H1 (cell line): ENCODE results near the gene ARHGAP24. TPM values are rescaled to one million over a fixed set of nuclear protein-coding genes. Genes with fewer than 3 reads are reported as not detected.

Experiments used
- CTCF ChIA-PET: fragments of 300-600 bp; sonication (Branson Sonifier 250); formaldehyde crosslinking; loops from one replicate; lab custom pipeline; 2021; ENCODE audit not compliant: partially characterized antibody; lab: Charles Lee
- POLR2A ChIA-PET: fragments of 300-600 bp; sonication (Branson Sonifier 250); formaldehyde crosslinking; loops from one replicate; lab custom pipeline; 2021; ENCODE audit warnings: inconsistent platforms; ENCODE audit not compliant: partially characterized antibody; lab: Charles Lee
- DNase-seq, 2 experiments: peaks; one replicate each; pipeline versions ENCODE4 v3.0.0 to v3.0.0-alpha.2; 2010 to 2022; ENCODE audit warnings: low spot score in 2 of 2, low read depth in 1 of 2, mixed read lengths in 1 of 2
- FAIRE-seq: peaks from 2 replicates; lab custom pipeline; 2011; peaks lifted over from hg19 to GRCh38; lab: Jason Lieb, UNC
- H2AFZ ChIP-seq: 2 replicates; pipeline ENCODE4 v1.8.1; 2012; ENCODE audit warnings: low read length, inconsistent platforms
- H2AK5ac ChIP-seq: 2 replicates; pipeline ENCODE4 v1.6.1; 2013; ENCODE audit warnings: low read depth, low read length
- H2BK120ac ChIP-seq: replicated peaks from 2 replicates; pipeline ENCODE3; 2013; ENCODE audit warnings: low read depth, low read length, inconsistent platforms
- H2BK12ac ChIP-seq: 2 replicates; pipeline ENCODE4 v1.6.1; 2013; ENCODE audit warnings: low read depth, low read length
- H2BK15ac ChIP-seq: 2 replicates; pipeline ENCODE4 v1.6.1; 2013; ENCODE audit warnings: low read length
- H2BK20ac ChIP-seq: 2 replicates; pipeline ENCODE4 v1.6.1; 2013; ENCODE audit warnings: low read length
- H2BK5ac ChIP-seq: 2 replicates; pipeline ENCODE4 v1.6.1; 2013; ENCODE audit warnings: low read depth, low read length
- H3K14ac ChIP-seq: 2 replicates; pipeline ENCODE4 v1.6.1; 2013; ENCODE audit warnings: inconsistent platforms; ENCODE audit not compliant: insufficient read length
- H3K18ac ChIP-seq: 2 replicates; pipeline ENCODE4 v1.6.1; 2013; ENCODE audit warnings: low read length; ENCODE audit errors: extremely low read depth
- H3K23ac ChIP-seq: 2 replicates; pipeline ENCODE4 v1.6.1; 2013; ENCODE audit warnings: inconsistent platforms; ENCODE audit not compliant: insufficient read length
- H3K23me2 ChIP-seq: 2 replicates; pipeline ENCODE4 v1.6.1; 2013; ENCODE audit warnings: low read depth, low read length
- H3K27ac ChIP-seq: 2 replicates; pipeline ENCODE4 v1.6.1; 2011; ENCODE audit warnings: low read depth, low read length, inconsistent platforms
- H3K27me3 ChIP-seq, 4 experiments: replicated peaks in 1 of 4; 1 replicate in 1 of 4; 2 replicates in 3 of 4; pipeline versions ENCODE4 v1.6.1 to v1.8.1; 2011 to 2013; ENCODE audit warnings: low read length in 3 of 4, mild to moderate bottlenecking in 3 of 4, inconsistent platforms in 2 of 4, mixed read lengths in 2 of 4, moderate library complexity in 1 of 4; ENCODE audit not compliant: control insufficient read depth in 3 of 4, insufficient read depth in 3 of 4; ENCODE audit errors: extremely low read depth in 1 of 4
- H3K36me3 ChIP-seq, 4 experiments: 2 replicates each; pipeline versions ENCODE4 v1.6.1 to v1.8.1; 2011 to 2013; ENCODE audit warnings: mild to moderate bottlenecking in 4 of 4, low read length in 3 of 4, moderate library complexity in 2 of 4, control low read depth in 1 of 4, inconsistent platforms in 1 of 4; ENCODE audit not compliant: insufficient read depth in 4 of 4, control insufficient read depth in 2 of 4
- H3K4ac ChIP-seq: replicated peaks from 2 replicates; pipeline ENCODE3; 2013; ENCODE audit warnings: low read length, low read depth, mixed read lengths, inconsistent platforms; ENCODE audit not compliant: insufficient read length
- H3K4me1 ChIP-seq, 4 experiments: replicated peaks in 1 of 4; 1 replicate in 1 of 4; 2 replicates in 3 of 4; pipeline versions ENCODE4 v1.6.1 to v1.8.1; 2011 to 2013; ENCODE audit warnings: low read length in 3 of 4, inconsistent platforms in 2 of 4, mixed read lengths in 1 of 4; ENCODE audit not compliant: insufficient read depth in 4 of 4, control insufficient read depth in 3 of 4
- H3K4me2 ChIP-seq, 2 experiments: 2 replicates each; pipeline versions ENCODE4 v1.6.1 to v1.8.1; 2011 to 2013; ENCODE audit warnings: low read depth in 2 of 2, low read length in 2 of 2, control low read depth in 1 of 2, inconsistent platforms in 1 of 2, mild to moderate bottlenecking in 1 of 2; ENCODE audit not compliant: insufficient read depth in 1 of 2
- H3K4me3 ChIP-seq, 4 experiments: fragments of 200-600, 300-600 bp in 1 of 4; sonication (generic), shearing (Covaris generic), sonication (Bioruptor Twin) in 1 of 4; 2 replicates each; pipeline versions ENCODE4 v1.5.1 to v1.8.1; 2011 to 2016; ENCODE audit warnings: low read length in 4 of 4, low read depth in 3 of 4, control low read depth in 2 of 4, inconsistent platforms in 2 of 4, mild to moderate bottlenecking in 2 of 4, mixed read lengths in 1 of 4, moderate library complexity in 1 of 4; ENCODE audit not compliant: insufficient read depth in 2 of 4; ENCODE audit errors: extremely low read depth in 1 of 4
- H3K56ac ChIP-seq: replicated peaks from 2 replicates; pipeline ENCODE3; 2013; ENCODE audit warnings: low read depth, mild to moderate bottlenecking, mixed read lengths, low read length, inconsistent platforms; ENCODE audit not compliant: insufficient read length
- H3K79me1 ChIP-seq: 2 replicates; pipeline ENCODE4 v1.6.1; 2013; ENCODE audit warnings: low read depth, low read length, control low read depth
- H3K79me2 ChIP-seq, 2 experiments: 2 replicates each; pipeline versions ENCODE4 v1.6.1 to v1.8.1; 2012 to 2013; ENCODE audit warnings: low read length in 2 of 2, mild to moderate bottlenecking in 2 of 2, inconsistent platforms in 1 of 2; ENCODE audit not compliant: insufficient read depth in 2 of 2, control insufficient read depth in 1 of 2
- H3K9ac ChIP-seq, 4 experiments: replicated peaks in 1 of 4; 1 replicate in 1 of 4; 2 replicates in 3 of 4; pipeline versions ENCODE4 v1.6.1 to v1.8.1; 2011 to 2013; ENCODE audit warnings: low read depth in 3 of 4, low read length in 3 of 4, control low read depth in 2 of 4, mild to moderate bottlenecking in 2 of 4, moderate library complexity in 2 of 4, inconsistent platforms in 1 of 4; ENCODE audit errors: extremely low read depth in 1 of 4
- H3K9me3 ChIP-seq, 2 experiments: 2 replicates each; pipeline versions ENCODE4 v1.6.1 to v1.8.1; 2012 to 2013; ENCODE audit warnings: mild to moderate bottlenecking in 2 of 2, moderate library complexity in 2 of 2, control low read depth in 1 of 2, inconsistent platforms in 1 of 2, low read depth in 1 of 2, low read length in 1 of 2, mixed read lengths in 1 of 2; ENCODE audit not compliant: insufficient read depth in 2 of 2
- H4K20me1 ChIP-seq, 2 experiments: replicated peaks in 1 of 2; 2 replicates each; pipeline versions ENCODE3 to v1.8.1; 2011 to 2013; ENCODE audit warnings: inconsistent platforms in 2 of 2, low read length in 2 of 2, mild to moderate bottlenecking in 1 of 2; ENCODE audit not compliant: insufficient read depth in 2 of 2, control insufficient read depth in 1 of 2
- H4K5ac ChIP-seq: 2 replicates; pipeline ENCODE4 v1.6.1; 2013; ENCODE audit warnings: low read length, low read depth, mixed read lengths, inconsistent platforms; ENCODE audit not compliant: insufficient read length
- H4K8ac ChIP-seq: 2 replicates; pipeline ENCODE4 v1.8.0; 2013; ENCODE audit warnings: mild to moderate bottlenecking, moderate library complexity, low read length, inconsistent platforms; ENCODE audit not compliant: insufficient read depth; ENCODE audit errors: extremely low read depth
- H4K91ac ChIP-seq: replicated peaks from 2 replicates; pipeline ENCODE3; 2013; ENCODE audit warnings: low read length, mixed read lengths, inconsistent platforms; ENCODE audit not compliant: insufficient read length
- CBX5 ChIP-seq: fragments of 300-800, 300-1000 bp; sonication (generic); IDR thresholded peaks from 2 replicates; pipeline ENCODE4 v1.7.1; 2016; ENCODE audit warnings: antibody characterized with exemption, low read length, low read depth
- CEBPB ChIP-seq: IDR thresholded peaks from 2 replicates; pipeline ENCODE4 v1.6.1; 2012; ENCODE audit warnings: low read depth, low read length
- FOSL1 ChIP-seq: IDR thresholded peaks from 2 replicates; pipeline ENCODE4 v1.6.1; 2011; ENCODE audit warnings: mild to moderate bottlenecking, low read depth, low read length, moderate library complexity; ENCODE audit not compliant: insufficient read depth
- GABPA ChIP-seq: IDR thresholded peaks from 2 replicates; pipeline ENCODE4 v1.6.1; 2011; ENCODE audit warnings: mild to moderate bottlenecking, low read length, moderate library complexity, borderline replicate concordance; ENCODE audit not compliant: insufficient read depth
- KDM5A ChIP-seq: fragments of 200-600 bp; IDR thresholded peaks from 2 replicates; pipeline ENCODE4 v1.7.1; 2012; ENCODE audit warnings: mild to moderate bottlenecking, low read length, inconsistent platforms, mixed read lengths
- POLR2AphosphoS5 ChIP-seq: IDR thresholded peaks from 2 replicates; pipeline ENCODE4 v1.6.1; 2011; ENCODE audit warnings: low read depth, low read length
- RAD21 ChIP-seq, 2 experiments: IDR thresholded peaks in 1 of 2; conservative IDR thresholded peaks in 1 of 2; 2 replicates each; pipeline ENCODE4 v1.6.1; 2011; ENCODE audit warnings: low read depth in 2 of 2, low read length in 2 of 2, improper control_type of control experiment in 1 of 2, inconsistent platforms in 1 of 2, mild to moderate bottlenecking in 1 of 2, moderate library complexity in 1 of 2
- RXRA ChIP-seq: IDR thresholded peaks from 2 replicates; pipeline ENCODE4 v1.6.1; 2011; ENCODE audit warnings: low read depth, mild to moderate bottlenecking, low read length, moderate library complexity; ENCODE audit not compliant: insufficient read depth
- SP1 ChIP-seq: IDR thresholded peaks from 2 replicates; pipeline ENCODE4 v1.6.1; 2011; ENCODE audit warnings: low read depth, low read length
- TEAD4 ChIP-seq: IDR thresholded peaks from 2 replicates; pipeline ENCODE4 v1.6.1; 2012; ENCODE audit warnings: low read depth, low read length, inconsistent platforms, mixed read lengths
- WGBS, 2 experiments: shearing (Covaris generic) in 1 of 2; methylation state at CpG; one replicate each; pipeline versions ENCODE4 v1.1.6 to v1.1.7; 2013 to 2015; ENCODE audit warnings: low lambda C conversion rate in 2 of 2, mixed read lengths in 2 of 2, inconsistent platforms in 1 of 2, low coverage in 1 of 2, missing lambda C conversion rate in 1 of 2; ENCODE audit not compliant: insufficient replicate concordance in 2 of 2, insufficient coverage in 1 of 2, insufficient read length in 1 of 2; ENCODE audit errors: extremely low coverage in 1 of 2, missing lambda C conversion rate in 1 of 2; 5-methylcytosine and 5-hydroxymethylcytosine counted together
- polyA plus RNA-seq, 7 experiments: library from polyadenylated mRNA; depleted of rRNA in 3 of 7; stranded (reverse) in 5 of 7; unstranded in 2 of 7; fragments of >200 nt in 5 of 7; fragments of 200-250 nt in 2 of 7; gene quantifications; 1 replicate in 5 of 7; 2 replicates in 1 of 7; 4 replicates in 1 of 7; pipeline versions ENCODE4 v1.2.1 to v1.2.3, GENCODE V29; 2011 to 2013; ENCODE audit warnings: missing spikeins in 2 of 7, mixed read lengths in 2 of 7
- total RNA-seq: library from RNA; stranded (reverse); fragmentation: NEBNext Ultra II Directional; extraction: Animal tissue kit (Norgen Biotek cat#: 25700); gene quantifications from 2 replicates; pipeline ENCODE4 v1.2.1, GENCODE V29; 2021
- TF ChIP-seq, protein P1 (sequence below): IDR thresholded peaks from 2 replicates; pipeline ENCODE4 v1.6.1; 2012; ENCODE audit warnings: inconsistent platforms
- TF ChIP-seq, protein P2 (sequence below): IDR thresholded peaks from 2 replicates; pipeline ENCODE4 v1.6.1; 2012; ENCODE audit warnings: low read length, inconsistent platforms

The ARHGAP24 gene
- total and polyA plus RNA-seq, 2 of the 8 experiments (the other 6 are each of a cell fraction or from before 2014, with no cell fraction given), result 0.08 to 0.50 TPM

DNA sequence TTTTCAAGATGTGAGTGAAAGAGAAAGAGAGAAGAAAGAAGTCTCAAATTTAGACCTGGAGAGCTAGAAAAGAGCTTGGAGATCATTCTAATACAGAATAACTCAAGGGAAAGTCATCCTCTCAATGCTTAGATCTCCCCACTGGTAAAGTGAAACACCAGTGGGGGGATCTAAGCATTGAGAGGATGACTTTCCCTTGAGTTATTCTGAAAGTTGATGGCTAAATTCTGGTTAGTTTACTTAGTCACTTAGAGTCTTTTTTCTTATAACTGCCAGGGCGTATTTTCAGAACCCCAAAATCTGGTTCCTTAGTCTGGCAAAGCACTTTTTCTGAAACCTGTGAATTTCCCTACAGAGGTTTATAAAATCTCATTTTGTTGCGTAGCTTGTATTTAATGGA, 198.6 kb downstream of the ARHGAP24 start:
- Histone ChIP-seq H3K79me1 (no peaks in the 10 kb centered on the region), H2AFZ (no peak overlapping the region), H3K14ac (no peak overlapping the region), H2BK15ac (no peak overlapping the region), H3K27ac (no peak overlapping the region), H3K18ac (no peak overlapping the region), H3K4ac (no peak overlapping the region), H3K36me3 (no peaks in the 10 kb centered on the region), H2AK5ac (no peak overlapping the region), H3K4me3 (no peak overlapping the region), H4K20me1 (no peaks in the 10 kb centered on the region), H4K8ac (no peak overlapping the region), H4K5ac (no peak overlapping the region), H2BK20ac (no peak overlapping the region), H3K9ac (no peak overlapping the region), H3K27me3 (no peaks in the 10 kb centered on the region; a peak in 1 of 7 replicates), H3K23me2 (no peaks in the 10 kb centered on the region), H2BK5ac (no peak overlapping the region), H4K91ac (no peak overlapping the region), H2BK12ac (no peak overlapping the region), H3K56ac (no peak overlapping the region), H2BK120ac (no peak overlapping the region), H3K23ac (no peak overlapping the region), H3K4me1 (peaks cover 0 to 10% (median 5%) of the 10 kb centered on the region in 4 experiments; a peak in 4 of 7 replicates), H3K79me2 (no peaks in the 10 kb centered on the region), H3K4me2 (no peak overlapping the region), H3K9me3 (peaks cover 0 to under 1% of the 10 kb centered on the region in 2 experiments; a peak in 1 of 4 replicates)
- 86% methylated on average over 2 of the region's 2 CpGs; no CpG with 5 or more reads in 1 of the 2 experiments for WGBS, 2 experiments
- POLR2A ChIA-PET, result no interaction called here
- CTCF ChIA-PET, result interaction anchor here (0.6 to 1.2 kb wide), 4 partner anchors 10 to 257 kb away, joined by 3 to 4 read pairs (median 4); no protein-coding TSS in a partner anchor
- FAIRE-seq (no peak), DNase-seq (no peak)
- TF ChIP-seq RXRA (no peak), TEAD4 (no peak), POLR2AphosphoS5 (no peak), FOSL1 (no peak), GABPA (no peak), KDM5A (no peak), SP1 (no peak), RAD21 (IDR thresholded peaks at IDR 0.05 in 1 of 2, conservative IDR thresholded peaks at IDR 0.05 in 1 of 2; ENCODE audit: low read depth in 2 of 2, low read length in 2 of 2) (no peak), CEBPB (no peak), CBX5 (no peak)
- TF ChIP-seq, protein P1, sequence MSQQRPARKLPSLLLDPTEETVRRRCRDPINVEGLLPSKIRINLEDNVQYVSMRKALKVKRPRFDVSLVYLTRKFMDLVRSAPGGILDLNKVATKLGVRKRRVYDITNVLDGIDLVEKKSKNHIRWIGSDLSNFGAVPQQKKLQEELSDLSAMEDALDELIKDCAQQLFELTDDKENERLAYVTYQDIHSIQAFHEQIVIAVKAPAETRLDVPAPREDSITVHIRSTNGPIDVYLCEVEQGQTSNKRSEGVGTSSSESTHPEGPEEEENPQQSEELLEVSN, result no peak
- TF ChIP-seq, protein P2, sequence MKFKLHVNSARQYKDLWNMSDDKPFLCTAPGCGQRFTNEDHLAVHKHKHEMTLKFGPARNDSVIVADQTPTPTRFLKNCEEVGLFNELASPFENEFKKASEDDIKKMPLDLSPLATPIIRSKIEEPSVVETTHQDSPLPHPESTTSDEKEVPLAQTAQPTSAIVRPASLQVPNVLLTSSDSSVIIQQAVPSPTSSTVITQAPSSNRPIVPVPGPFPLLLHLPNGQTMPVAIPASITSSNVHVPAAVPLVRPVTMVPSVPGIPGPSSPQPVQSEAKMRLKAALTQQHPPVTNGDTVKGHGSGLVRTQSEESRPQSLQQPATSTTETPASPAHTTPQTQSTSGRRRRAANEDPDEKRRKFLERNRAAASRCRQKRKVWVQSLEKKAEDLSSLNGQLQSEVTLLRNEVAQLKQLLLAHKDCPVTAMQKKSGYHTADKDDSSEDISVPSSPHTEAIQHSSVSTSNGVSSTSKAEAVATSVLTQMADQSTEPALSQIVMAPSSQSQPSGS, result no peak
